NCI-H226 (cell line): ENCODE results near the gene C20orf144.

Experiments
- DNase-seq: peaks from one replicate; pipeline ENCODE4 v3.0.0-alpha.2; 2015

Gene C20orf144

DNA sequence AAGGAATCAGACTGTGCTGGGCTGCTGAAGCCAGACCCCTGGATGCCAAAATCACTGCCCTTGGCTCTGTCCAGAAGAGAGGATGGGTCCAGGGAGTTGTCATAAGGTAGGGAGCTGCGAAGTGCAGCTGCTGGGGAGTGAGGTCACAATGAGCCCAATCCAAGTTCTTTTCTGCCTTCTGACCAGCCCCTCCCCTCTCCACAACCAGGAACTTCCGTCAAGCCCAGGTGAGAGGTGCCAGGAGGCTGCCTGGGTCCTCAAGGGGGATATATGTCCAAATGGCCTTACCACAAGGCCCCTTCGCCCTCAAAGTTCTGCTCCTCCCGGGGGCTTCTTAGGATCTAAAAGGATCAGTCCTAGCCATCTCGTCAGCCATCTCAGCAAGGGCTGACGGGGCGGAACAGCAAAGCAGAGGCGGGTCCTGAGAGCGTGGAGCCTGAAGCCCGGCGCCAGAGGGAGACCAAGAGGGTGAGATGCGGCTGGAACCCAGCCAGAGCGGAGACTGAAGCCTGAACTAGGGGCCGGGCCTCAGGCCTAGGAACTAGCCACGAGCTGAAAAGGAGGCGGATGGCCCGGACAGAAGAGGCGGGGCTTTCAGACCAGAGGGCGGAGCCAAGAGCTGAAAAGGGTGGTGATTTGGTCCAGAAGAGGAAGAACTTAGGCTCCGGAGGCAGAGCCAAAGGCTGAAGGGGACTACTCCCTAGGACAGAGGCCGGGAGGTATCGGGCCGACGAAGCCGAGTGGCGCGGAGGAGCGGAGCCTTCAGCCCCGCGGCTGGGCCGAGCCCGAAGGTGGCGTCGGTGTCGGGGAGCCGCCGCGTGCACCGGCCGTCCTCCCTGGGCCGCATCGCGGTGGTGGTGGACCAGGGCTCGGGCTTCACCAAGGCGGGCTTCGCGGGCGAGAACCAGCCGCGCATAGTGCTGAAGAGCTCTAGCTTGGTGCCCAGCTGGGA lies 4.4 kb downstream of the C20orf144 start, which contains the start of gene ACTL10:
ACTL10 (plus strand) TSS at position 651 of the 952 bp plus-strand sequence. CDS start 555 bp downstream, outside the sequence.
- peak; percentile 99 for DNase-seq

DNA sequence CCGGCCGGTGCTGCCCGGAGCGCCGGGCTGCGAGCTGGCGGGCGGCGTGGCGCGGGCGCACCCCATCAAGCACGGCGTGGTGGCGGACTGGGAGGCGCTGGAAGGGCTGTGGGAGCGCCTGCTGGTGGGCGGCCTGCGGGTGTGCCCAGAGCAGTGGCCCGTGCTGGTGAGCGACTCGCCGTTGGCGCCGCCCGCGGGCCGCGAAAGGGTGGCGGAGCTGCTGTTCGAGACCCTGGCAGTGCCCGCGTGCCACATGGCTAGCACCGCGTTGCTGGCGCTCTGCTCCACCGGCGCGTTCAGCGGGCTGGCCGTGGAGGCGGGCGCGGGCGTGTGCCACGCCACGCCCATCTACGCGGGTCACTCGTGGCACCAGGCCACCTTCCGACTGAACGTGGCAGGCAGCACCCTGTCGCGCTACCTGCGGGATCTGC lies 5.1 kb downstream of the C20orf144 start:
- DNase-seq = no peak

DNA sequence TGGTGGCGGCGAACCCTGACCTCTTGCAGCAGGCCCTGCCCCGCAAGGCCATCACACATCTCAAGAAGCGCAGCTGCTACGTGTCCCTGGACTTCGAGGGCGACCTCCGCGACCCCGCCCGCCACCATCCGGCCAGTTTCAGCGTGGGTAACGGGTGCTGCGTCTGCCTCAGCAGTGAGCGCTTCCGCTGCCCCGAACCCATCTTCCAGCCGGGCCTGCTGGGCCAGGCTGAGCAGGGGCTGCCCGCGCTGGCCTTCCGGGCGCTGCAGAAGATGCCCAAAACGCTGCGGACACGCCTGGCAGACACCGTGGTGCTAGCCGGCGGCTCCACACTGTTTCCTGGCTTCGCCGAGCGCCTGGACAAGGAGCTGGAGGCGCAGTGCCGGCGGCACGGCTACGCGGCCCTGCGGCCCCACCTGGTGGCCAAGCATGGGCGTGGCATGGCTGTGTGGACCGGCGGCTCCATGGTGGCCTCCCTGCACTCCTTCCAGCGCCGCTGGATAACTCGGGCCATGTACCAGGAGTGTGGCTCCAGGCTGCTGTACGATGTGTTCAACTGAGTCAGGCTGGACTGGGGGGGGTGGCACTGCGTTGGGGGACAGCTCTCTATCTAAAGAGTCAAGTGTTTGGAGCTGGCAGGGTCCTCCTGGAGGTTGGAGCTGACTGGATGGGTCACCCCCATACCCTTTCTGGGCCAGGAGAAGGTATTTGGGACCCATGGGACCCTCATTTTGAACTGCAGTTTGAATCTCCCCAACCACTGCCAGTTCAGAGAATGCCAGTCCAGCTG lies 5.7 kb downstream of the C20orf144 start:
- no peak for DNase-seq

DNA sequence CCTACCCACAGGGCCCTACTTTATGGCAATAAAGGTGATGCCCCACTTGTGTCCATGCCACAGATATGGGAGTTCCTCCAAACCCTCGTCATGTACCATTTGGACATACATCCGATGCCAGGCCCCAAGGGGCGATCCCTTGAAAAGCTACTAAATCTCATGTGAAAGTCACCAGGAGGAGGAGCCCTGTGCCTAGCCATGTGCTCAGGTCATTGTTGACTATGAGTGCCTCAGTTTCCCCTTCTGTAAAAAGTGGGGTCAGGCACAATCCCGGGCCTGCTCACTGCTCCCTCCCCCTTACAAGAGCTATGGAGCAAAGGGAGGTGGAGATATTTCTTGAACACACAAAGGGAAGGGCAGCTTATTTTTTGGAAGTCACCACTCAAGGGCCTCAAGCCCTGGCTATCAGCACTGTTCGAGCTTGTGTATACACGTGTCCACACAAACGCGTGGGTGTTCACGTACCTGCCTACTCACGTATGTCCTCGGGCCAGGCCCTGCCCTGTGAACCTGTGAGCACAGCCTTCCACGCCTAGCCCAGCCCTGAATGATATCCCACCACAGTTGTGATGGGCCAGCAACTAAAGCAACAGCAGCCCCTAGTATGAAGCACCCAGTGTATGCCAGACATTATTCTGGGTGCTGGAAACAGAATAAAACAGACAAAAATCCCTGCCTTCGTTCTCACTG lies 6.5 kb downstream of the C20orf144 start:
- no peak for DNase-seq

DNA sequence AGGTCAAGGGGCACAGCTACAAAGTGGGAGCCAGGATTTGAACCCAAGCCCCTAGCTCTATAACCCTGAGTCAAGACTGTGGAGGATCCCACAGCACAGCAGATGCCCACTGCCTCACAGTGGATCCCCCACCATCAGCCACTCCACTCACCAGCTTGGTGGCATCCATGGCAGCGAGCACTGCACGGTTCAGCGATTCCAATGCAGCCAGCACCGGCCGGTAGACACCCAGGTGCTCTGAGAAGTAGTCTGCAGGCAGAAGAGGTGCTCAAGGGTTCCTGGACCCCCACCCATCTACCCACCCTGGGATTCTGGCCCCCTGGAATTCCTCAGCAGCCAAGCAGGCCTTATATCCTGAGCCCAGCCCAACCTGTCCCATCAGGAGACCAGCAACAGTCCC lies 7.1 kb downstream of the C20orf144 start:
- DNase-seq = no peak

DNA sequence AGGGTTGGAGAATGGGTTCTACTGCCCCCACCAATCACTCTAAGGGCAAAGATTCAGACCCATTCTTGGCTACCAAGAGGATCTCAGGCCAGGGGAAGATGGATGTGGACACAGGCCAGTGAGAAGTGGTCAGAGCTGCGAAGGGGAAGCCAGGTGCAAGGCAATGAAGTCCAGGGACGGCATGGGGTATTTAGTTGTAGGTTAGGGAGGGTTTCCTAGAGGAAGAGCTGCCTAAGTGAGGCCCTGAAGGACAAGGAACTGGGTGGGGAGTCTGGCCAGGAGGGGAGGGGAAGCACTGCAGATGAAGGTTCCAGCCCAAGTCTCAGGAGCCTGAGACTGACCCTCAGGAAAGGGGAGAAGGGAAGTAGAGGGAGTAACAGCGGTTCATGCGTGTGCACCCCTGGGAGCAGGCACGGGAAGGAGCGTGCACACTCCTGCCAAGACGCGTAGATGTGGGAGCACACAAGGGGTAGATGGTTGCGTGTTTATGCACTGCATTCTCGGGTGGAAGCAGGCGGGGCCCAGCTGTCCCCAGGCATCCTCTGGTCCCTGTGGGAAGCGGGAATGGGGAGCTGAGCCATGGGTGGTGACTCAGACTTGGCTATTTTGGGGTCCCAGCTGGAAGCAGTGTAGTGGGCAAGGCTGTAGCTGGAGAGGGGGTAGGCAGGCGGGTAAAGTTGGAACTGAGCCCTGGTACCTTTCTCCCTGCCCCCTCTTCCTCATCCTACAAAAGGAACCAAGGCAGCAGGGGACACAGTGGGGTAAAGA lies 7.9 kb downstream of the C20orf144 start:
- DNase-seq = no peak

DNA sequence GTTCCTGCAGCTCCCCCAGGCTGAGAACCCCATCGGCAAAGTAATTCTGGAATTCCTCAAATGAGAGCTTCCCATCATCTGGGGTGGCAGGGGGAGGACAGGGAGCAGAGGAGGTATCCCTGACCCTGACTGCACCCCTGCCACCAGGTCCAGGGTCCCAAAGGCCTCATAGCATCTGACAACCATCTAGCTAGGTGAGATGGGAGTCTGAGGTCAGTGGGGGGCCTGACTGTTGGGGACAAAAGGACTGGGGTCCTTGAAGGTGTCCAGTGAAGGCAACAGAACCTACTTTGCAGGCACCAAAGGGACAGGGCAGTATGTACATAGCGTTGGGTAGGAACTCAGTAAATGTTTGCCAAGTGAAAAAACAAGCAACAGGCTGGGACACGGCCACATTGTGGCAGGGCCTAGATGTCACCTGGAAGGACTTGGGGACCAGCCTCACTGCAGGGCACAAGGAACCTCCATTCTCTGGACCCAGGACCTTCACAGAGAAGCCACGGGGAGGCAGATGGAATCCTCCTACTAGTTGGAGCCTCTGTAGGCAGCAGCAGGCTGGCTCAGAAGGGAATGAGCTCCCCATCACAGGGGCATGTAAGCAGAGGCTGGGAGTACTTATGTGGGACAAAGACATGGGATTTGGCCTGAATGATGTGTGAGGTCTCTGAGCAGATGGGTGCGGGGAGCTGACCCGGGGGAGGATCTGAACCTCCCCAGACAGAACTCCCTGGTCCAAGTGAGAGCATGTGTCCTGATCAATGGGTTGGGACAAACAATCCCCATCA lies 8.8 kb downstream of the C20orf144 start:
- no peak for DNase-seq

DNA sequence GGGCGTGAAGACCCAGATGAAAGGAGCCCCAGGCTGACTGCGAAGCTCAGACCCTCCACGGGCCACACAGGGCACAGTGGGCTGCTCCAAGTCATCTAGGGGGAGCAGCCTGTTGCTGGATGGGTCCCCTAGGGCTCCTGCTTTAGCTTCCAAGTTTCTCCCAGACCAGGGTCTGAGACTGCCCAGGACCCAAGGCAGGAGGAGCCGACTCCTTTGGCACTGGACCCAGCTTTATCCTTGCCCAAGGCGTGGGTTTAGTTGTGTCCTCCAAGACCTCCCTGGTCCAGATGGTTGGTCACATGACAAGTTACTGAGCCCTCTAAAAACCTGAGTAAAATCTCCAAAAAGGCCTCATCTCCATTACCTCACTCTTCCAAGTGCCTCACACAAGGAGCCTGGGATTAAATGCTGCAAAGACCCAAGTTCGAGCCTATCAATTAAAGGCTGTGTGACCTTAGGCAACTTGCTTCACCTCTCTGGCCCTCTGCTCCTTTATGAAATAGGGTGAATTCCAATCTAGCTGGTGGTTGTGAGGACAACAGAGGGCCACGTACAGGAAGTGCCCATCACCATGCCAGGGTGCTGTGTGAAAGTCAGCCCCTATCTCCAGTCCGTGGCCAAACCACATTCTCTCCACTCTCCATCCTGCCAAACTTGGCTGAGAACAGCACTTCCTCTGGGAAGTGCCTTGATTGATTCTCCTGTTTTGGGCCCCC lies 9.6 kb downstream of the C20orf144 start:
- no peak for DNase-seq

DNA sequence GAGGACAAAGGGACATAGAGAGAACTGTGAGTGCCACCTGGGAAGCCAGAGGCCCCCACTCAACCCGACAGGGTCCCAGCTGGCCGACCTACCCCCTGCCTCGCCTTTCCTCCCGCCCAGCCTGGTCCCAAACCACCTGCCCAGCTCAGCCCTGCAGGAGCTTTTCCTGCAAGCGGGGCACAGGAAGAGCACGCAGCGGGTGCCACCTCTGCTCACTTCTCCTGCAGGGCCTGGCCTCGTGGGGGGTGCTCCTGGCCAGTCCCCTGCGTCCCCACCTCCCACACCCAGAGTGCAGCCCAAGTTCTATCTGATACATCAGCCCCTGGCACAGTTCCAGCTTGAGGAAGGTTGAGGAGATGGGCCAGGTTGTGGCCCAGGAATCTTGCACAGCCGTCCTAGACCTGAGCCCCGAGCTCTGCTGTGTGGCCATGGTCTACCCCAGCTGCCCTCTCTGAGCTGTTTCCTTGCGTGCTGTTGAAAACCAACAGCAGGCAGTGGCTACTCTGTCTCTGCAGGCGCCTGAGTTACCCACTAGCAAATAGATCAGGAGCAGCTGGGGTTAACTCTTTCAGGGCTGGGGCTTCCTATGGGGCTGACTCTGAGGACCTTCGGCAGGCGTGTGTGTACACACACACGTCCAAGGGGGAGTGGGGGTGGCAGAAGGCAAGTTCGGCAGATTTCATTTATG lies 10.4 kb downstream of the C20orf144 start:
- no peak for DNase-seq

DNA sequence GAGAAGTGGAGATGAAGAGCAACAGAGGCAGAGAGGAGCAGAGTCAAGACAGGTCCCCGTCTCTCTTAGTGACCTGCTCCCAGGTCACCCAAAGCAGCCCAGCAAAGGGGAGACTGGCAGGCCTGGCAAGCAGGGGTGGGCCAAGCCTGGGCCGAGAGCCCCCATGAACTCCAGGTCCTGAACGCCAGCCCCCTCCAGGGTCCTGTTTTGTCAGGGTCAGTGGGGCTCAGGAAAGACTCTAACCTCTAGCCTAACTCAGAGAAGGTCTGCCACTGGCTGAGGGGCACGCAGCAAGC lies 10.9 kb downstream of the C20orf144 start:
- DNase-seq = no peak

DNA sequence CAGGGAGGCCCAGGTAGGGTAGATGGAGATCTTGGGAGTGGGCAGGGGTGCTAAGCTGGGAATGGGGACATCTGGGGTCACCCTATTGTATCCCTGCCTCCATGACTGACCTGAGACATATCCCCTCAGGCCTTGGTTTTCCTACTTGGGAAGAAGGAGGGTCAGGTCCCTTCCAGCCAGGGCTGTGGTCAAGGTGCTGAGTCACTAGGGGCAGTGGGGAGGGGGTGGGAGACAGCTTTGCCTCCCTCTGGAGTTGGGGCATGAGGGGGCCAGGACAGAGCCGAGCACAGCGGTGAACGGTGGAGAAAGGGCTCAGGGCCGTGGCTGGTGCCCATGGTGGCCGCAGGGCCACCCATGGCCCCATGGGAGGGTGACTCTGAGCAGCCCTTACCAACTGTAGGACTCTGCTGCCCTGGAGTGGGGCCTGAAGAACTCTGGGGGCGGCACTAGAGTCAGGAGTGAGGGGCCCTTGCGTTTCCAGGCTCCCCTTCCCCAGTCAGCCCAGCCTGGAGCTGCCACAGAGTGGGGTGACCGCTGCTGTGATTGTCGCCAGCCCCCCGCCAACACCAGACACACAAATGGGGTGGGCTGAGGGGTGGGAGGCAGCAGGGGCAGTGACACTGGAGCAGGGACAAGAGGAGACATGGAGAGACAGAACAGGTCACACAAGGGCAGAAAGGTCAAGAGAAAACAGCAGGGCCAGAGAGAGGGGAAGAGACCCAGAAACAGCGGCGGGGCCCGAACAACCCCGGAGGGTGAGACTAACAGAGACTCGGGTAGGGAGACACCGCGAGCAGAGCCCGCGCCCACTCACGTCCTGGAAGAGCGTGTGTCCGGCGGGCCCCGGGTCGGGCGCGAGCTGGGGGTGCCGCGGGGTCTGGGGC lies 11.5 kb downstream of the C20orf144 start:
- no peak for DNase-seq

DNA sequence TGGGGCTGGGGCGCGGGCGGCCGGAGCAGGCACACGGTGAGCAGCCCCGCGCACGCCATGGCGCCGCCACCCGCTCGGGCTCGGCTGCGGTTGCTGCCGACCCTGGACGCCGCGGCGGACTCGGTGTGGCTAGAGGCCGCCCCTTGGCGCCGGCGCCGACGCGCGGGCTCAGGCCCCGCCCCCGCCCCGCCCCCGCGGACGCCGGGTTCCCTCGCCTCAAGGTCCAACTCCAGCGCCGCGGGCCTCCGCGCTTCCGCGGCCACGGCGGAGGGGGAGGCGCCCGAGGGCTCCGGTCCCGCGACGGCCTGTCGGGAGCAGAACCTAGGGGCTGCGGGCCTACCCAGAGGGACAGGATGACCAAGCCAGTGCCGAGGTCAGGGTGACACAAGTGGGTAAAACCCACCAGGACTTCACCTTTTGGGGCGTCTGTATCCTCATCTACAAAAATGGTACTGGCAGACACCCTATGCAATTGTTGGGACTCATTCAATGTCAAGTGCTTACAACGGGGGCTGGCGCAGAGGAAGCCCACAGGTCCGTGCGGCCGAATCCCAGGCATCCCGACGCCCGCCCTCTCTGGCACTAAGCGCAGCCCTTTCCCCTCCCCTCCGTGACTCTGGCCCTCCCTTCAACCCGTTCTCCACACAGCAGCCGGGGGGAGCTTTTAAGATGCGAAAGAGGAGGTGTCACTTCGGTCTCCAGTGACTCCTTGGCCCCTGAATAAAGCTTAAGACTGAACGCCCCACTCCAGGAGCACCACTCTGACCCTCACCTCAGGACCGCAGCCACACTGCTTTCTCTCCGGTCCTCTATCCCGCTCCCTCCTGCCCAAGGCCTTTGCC lies 12.4 kb downstream of the C20orf144 start, which contains the start of gene NECAB3:
NECAB3 (minus strand) TSS at position 135 of the 842 bp plus-strand sequence; CDS start at position 59, 76 bp downstream.
- peak; percentile 45 for DNase-seq

DNA sequence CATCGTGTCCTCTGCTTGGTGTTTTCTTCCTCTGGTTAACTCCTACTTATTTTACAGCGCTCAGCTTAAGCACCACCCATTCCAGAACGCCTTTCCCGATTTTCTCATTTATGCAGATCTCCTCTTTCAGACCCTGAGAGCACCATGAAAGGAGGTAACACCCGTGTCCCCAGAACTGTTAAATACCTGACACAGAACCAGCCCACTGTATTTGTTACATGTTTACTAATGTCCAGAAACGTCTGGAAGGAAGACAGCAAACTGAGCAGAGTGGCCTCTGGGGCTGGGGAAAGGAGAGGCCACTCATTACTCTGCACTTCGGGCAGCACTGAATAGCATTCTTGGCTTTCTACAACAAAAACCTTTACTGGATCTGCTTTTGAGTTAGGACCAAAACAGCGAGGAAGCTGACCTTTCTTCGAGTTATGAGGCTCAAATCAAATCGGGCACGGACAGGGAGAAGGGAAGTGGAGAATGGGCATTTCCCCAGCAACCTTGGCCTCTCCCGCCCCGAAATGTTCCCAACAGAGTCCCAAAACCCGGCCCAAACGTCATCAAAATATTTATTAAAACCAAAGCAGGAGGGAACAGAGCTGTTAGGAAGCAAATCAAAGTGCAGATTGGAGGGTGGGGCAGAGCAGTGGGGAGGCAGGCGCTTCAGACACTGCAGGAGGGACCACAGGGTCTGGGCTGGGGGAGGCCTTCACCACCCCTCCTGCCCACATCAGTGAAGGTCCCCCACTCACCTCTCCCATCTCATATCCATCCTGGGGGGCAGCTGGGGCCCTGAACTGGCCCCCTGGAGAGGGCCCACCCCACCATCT lies 13.2 kb downstream of the C20orf144 start:
- DNase-seq = no peak

DNA sequence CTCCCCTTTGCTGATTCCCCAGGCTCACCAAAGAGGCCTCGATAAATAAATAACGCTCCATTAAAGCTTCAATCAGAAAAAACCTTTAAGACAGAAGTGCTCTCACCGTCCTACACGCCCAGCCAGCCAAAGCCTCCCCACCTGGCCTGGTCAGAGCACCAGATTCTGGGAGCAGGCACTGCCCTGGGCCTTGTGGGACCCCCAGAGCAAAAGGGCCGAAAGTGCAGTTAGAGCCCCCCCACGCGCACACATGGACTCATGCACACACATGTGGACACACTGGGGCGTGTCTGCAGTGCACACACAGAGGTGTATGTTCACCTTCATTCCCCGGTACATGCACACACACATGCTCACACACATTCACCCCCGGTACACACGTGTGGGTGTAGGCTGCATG lies 14.0 kb downstream of the C20orf144 start:
- no peak for DNase-seq

DNA sequence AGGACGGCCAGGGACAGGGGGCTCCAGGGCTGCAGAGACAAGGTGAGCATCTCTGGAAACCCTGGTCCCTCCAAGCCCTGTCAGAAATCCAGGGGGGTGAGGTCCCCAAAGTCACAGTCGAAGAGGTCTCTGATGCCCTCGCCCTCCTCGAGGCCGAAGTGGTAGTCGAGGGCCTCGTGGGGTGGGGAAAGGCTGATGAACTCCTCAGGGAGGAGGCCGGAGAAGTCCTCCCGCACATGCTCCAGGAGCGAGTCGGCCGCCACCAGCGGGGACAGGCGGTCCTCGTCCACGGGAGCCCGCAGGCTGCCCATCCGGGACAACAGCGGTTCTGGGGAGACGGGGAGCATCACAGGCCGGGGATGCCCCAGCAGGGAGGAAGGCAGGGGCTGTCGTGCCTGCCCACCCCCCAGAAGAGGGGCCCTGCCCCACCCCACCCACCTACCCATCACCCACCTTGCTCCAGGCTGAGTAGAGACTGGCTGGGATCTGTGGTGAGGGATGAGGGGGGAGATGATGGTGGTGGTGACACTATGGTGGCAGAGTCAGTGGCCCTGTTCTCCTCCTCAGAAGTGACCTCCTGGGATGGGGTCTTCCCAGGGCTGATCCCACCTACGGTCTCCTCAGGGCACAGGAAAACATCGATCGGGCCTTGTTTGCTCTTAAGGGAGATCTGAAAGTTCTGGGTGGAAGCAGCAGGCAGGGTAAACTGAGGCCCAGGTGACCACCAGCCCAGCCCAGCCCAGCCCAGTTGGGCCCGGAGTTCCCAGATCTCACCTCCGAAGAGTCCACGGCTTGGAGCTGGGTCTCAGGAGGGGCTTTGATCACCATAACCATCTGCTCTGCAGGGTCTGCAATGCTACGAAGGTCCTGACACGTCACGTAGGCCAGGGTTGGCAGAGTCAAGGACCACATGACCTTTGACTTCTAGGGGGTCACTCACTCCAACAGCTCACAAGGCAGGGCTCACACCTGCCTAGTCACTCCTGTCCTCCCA lies 14.8 kb downstream of the C20orf144 start:
- no peak for DNase-seq
